Spleen (tissue), 7 donors: ENCODE results near the gene APP.
"Not testable (repeated sequence)": the region's sequence is repeated elsewhere in the genome, so short reads cannot be mapped to it uniquely, and the experiment has no call there.

ENCODE experiments used
- CTCF ChIP-seq, 11 experiments: fragments of 200-600 bp in 7 of 11; fragments of 450-650 bp in 4 of 11; sonication (generic) in 4 of 11; IDR thresholded peaks in 8 of 11; conservative IDR thresholded peaks in 3 of 11; 1 replicate in 7 of 11; 2 replicates in 4 of 11; pipeline versions ENCODE4 v1.4.0 to v1.8.0; 2016 to 2021; ENCODE audit warnings: antibody characterized with exemption in 11 of 11, inconsistent platforms in 4 of 11, mild to moderate bottlenecking in 1 of 11
- POLR2A ChIP-seq, 3 donors: fragments of 450-650 bp; IDR thresholded peaks; one replicate each; pipeline ENCODE4 v1.5.1; 2017; ENCODE audit warnings: antibody characterized with exemption in 3 of 3, mild to moderate bottlenecking in 1 of 3
- donor health status: DM: no; HTN: no; CAD: no; lungs with moderate emphysema.
- donor health status: DM: no; HTN: no; CAD: no.
- donor health status: DM: no; HTN: no; CAD: no.

- not testable (repeated sequence) for TF ChIP-seq POLR2A (IDR thresholded peaks at IDR 0.05); CTCF (IDR thresholded peaks at IDR 0.05 in 8 of 11, conservative IDR thresholded peaks at IDR 0.05 in 3 of 11)
Measured at GRCh38 chr21:26022598-26023337, 147.8 kb downstream of the APP start.
